Liver (tissue), 9 donors: Measurements from ENCODE around the gene GNAI2. TPM values are rescaled to one million over a fixed set of nuclear protein-coding genes. Genes with fewer than 3 reads are reported as not detected.
A peak's percentile ranks its signal among the peaks of the same experiment; 100 is the strongest.

Experiments used
- DNase-seq: peaks from one replicate; pipeline ENCODE4 v3.0.0-alpha.2; 2017; ENCODE audit warnings: low spot score
- H3K27ac ChIP-seq, 2 donors: one replicate each; pipeline ENCODE4 v1.7.0; 2013; ENCODE audit warnings: inconsistent platforms in 2 of 2, low read length in 2 of 2, control low read depth in 1 of 2, low read depth in 1 of 2, mild to moderate bottlenecking in 1 of 2
- H3K27me3 ChIP-seq, 4 donors: one replicate each; pipeline versions ENCODE4 v1.6.1 to v1.7.0; 2013; ENCODE audit warnings: low read length in 3 of 4, inconsistent platforms in 1 of 4, mild to moderate bottlenecking in 1 of 4, moderate library complexity in 1 of 4; ENCODE audit not compliant: control insufficient read depth in 4 of 4, insufficient read depth in 4 of 4
- H3K36me3 ChIP-seq, 4 donors: one replicate each; pipeline versions ENCODE4 v1.6.1 to v1.7.0; 2013; ENCODE audit warnings: low read length in 3 of 4, mild to moderate bottlenecking in 3 of 4, low read depth in 1 of 4, moderate library complexity in 1 of 4; ENCODE audit not compliant: control insufficient read depth in 4 of 4, insufficient read depth in 3 of 4
- H3K4me1 ChIP-seq, 4 donors: one replicate each; pipeline versions ENCODE4 v1.6.1 to v1.7.0; 2013; ENCODE audit warnings: low read length in 3 of 4, mild to moderate bottlenecking in 3 of 4, moderate library complexity in 1 of 4; ENCODE audit not compliant: control insufficient read depth in 4 of 4, insufficient read depth in 4 of 4
- H3K4me3 ChIP-seq, 3 donors: one replicate each; pipeline versions ENCODE4 v1.6.1 to v1.7.0; 2013; ENCODE audit warnings: low read length in 3 of 3, control low read depth in 1 of 3, low read depth in 1 of 3, mild to moderate bottlenecking in 1 of 3
- H3K9ac ChIP-seq, 2 donors: one replicate each; pipeline ENCODE4 v1.7.0; 2013; ENCODE audit warnings: low read length in 2 of 2, mild to moderate bottlenecking in 2 of 2, moderate library complexity in 2 of 2, control low read depth in 1 of 2, low read depth in 1 of 2
- H3K9me3 ChIP-seq, 4 donors: one replicate each; pipeline versions ENCODE4 v1.6.1 to v1.7.0; 2013; ENCODE audit warnings: low read length in 3 of 4; ENCODE audit not compliant: control insufficient read depth in 4 of 4
- ATF3 ChIP-seq: IDR thresholded peaks from 2 replicates; pipeline ENCODE4 v1.6.1; 2016; ENCODE audit warnings: antibody characterized with exemption
- CTCF ChIP-seq: fragments of 150-350 bp; IDR thresholded peaks from 2 replicates; pipeline ENCODE4 v1.5.1; 2017; ENCODE audit warnings: improper control_type of control experiment, low read depth, low read length; ENCODE audit not compliant: missing input control
- EGR1 ChIP-seq, 2 donors: IDR thresholded peaks; 2 replicates each; pipeline ENCODE4 v1.6.1; 2016 to 2018; ENCODE audit warnings: antibody characterized with exemption in 2 of 2, low read depth in 2 of 2
- FOXA1 ChIP-seq: IDR thresholded peaks from 2 replicates; pipeline ENCODE4 v1.6.1; 2016; ENCODE audit warnings: antibody characterized with exemption
- FOXA2 ChIP-seq: IDR thresholded peaks from 2 replicates; pipeline ENCODE4 v1.6.1; 2016; ENCODE audit warnings: antibody characterized with exemption
- GABPA ChIP-seq, 2 donors: IDR thresholded peaks in 1 of 2; conservative IDR thresholded peaks in 1 of 2; 2 replicates each; pipeline ENCODE4 v1.6.1; 2016; ENCODE audit warnings: antibody characterized with exemption in 2 of 2, mild to moderate bottlenecking in 1 of 2, moderate library complexity in 1 of 2
- HNF4A ChIP-seq, 2 donors: conservative IDR thresholded peaks; 2 replicates each; pipeline ENCODE4 v1.6.1; 2016; ENCODE audit warnings: antibody characterized with exemption in 2 of 2, mild to moderate bottlenecking in 2 of 2
- HNF4G ChIP-seq: IDR thresholded peaks from 2 replicates; pipeline ENCODE4 v1.6.1; 2016; ENCODE audit warnings: antibody characterized with exemption
- JUND ChIP-seq, 2 donors: IDR thresholded peaks; 2 replicates each; pipeline ENCODE4 v1.6.1; 2016; ENCODE audit warnings: antibody characterized with exemption in 2 of 2
- MAX ChIP-seq: IDR thresholded peaks from 2 replicates; pipeline ENCODE4 v1.6.1; 2016; ENCODE audit warnings: antibody characterized with exemption
- NR2F2 ChIP-seq: IDR thresholded peaks from 2 replicates; pipeline ENCODE4 v1.6.1; 2016; ENCODE audit warnings: antibody characterized with exemption
- RAD21 ChIP-seq, 2 donors: IDR thresholded peaks; 2 replicates each; pipeline ENCODE4 v1.6.1; 2016; ENCODE audit warnings: antibody characterized with exemption in 2 of 2, mild to moderate bottlenecking in 2 of 2
- REST ChIP-seq: IDR thresholded peaks from 2 replicates; pipeline ENCODE4 v1.6.1; 2016; ENCODE audit warnings: antibody characterized with exemption, mild to moderate bottlenecking
- RXRA ChIP-seq, 2 donors: IDR thresholded peaks; 2 replicates each; pipeline ENCODE4 v1.6.1; 2017 to 2018; ENCODE audit warnings: antibody characterized with exemption in 2 of 2, mild to moderate bottlenecking in 1 of 2
- SP1 ChIP-seq: IDR thresholded peaks from 2 replicates; pipeline ENCODE4 v1.6.1; 2018; ENCODE audit warnings: antibody characterized with exemption, mild to moderate bottlenecking
- TAF1 ChIP-seq: conservative IDR thresholded peaks from 2 replicates; pipeline ENCODE4 v1.6.1; 2016; ENCODE audit warnings: antibody characterized with exemption, mild to moderate bottlenecking
- YY1 ChIP-seq: IDR thresholded peaks from 2 replicates; pipeline ENCODE4 v1.6.1; 2016; ENCODE audit warnings: antibody characterized with exemption, mild to moderate bottlenecking
- ZBTB33 ChIP-seq: IDR thresholded peaks from 2 replicates; pipeline ENCODE4 v1.6.1; 2016; ENCODE audit warnings: antibody characterized with exemption
- WGBS: extraction: QIAGEN DNeasy Blood & Tissue Kit; methylation state at CpG from one replicate; pipeline ENCODE4 v1.1.7; 2013; 5-methylcytosine and 5-hydroxymethylcytosine counted together
- polyA plus RNA-seq, 2 donors: library from polyadenylated mRNA; stranded (reverse) in 1 of 2; unstranded in 1 of 2; fragments of 200-250 nt in 1 of 2; fragments of >200 nt in 1 of 2; fragmentation: Nextera tagmentation in 1 of 2; extraction: Ambion mirVana in 1 of 2; gene quantifications; one replicate each; pipeline versions ENCODE4 v1.2.1 to v1.2.3, GENCODE V29; 2013 to 2015
- total RNA-seq, 2 donors: library from RNA; depleted of rRNA; stranded (reverse); fragments of >200 nt; gene quantifications; one replicate each; pipeline ENCODE4 v1.2.3, GENCODE V29; 2014
- donor health status: healthy.
- donor health status: healthy.
- donor health status: healthy.
- donor health status: healthy.
- donor health status: healthy.

GNAI2 gene
- total and polyA plus RNA-seq, 4 donors, result 58.3 to 86.3 (median 62.3) TPM

GRCh38 chr3:50203113-50203808, 32.7 kb upstream of the GNAI2 start:
- Histone ChIP-seq H3K27me3 (no peaks in the 10 kb centered on the region), H3K9ac (peak overlapping the region; percentile 17 to 28), H3K27ac (peak overlapping the region; percentile 95 to 96), H3K36me3 (no peaks in the 10 kb centered on the region), H3K4me1 (peaks cover 37 to 68% (median 54%) of the 10 kb centered on the region in 4 donors), H3K9me3 (no peaks in the 10 kb centered on the region), H3K4me3 (no peak overlapping the region)
- WGBS, result 36% methylated on average over 9 of the region's 9 CpGs
- peak; percentile 71 for DNase-seq
- no peak for TF ChIP-seq HNF4G
- TF ChIP-seq TAF1, result peak; percentile 66
- no peak for TF ChIP-seq ATF3
- no peak for TF ChIP-seq CTCF
- TF ChIP-seq FOXA1, result no peak
- no peak for TF ChIP-seq EGR1 (IDR thresholded peaks at IDR 0.05; ENCODE audit: low read depth in 2 of 2)
- TF ChIP-seq YY1, result peak; percentile 14
- TF ChIP-seq JUND (IDR thresholded peaks at IDR 0.05), result no peak
- no peak for TF ChIP-seq SP1
- TF ChIP-seq GABPA (IDR thresholded peaks at IDR 0.05 in 1 of 2, conservative IDR thresholded peaks at IDR 0.05 in 1 of 2), result no peak
- no peak for TF ChIP-seq FOXA2
- TF ChIP-seq RAD21 (IDR thresholded peaks at IDR 0.05), result no peak
- no peak for TF ChIP-seq NR2F2
- TF ChIP-seq MAX, result no peak
- peak; percentile 35 to 43 for TF ChIP-seq RXRA (IDR thresholded peaks at IDR 0.05)
- peak in 1 of 2 donors; percentile 34 for TF ChIP-seq HNF4A (conservative IDR thresholded peaks at IDR 0.05)
- TF ChIP-seq ZBTB33, result no peak
- TF ChIP-seq REST, result peak; percentile 78
